Kidney epithelial cell (primary cell): ENCODE measurements around the gene CLTB. TPM values are rescaled to one million over a fixed set of nuclear protein-coding genes. Genes with fewer than 3 reads are reported as not detected.

Source experiments
- DNase-seq: peaks from one replicate; pipeline ENCODE4 v3.0.0-alpha.2; 2010; ENCODE audit warnings: low read depth
- H3K27me3 ChIP-seq: 2 replicates; pipeline ENCODE4 v1.6.0; 2011; ENCODE audit warnings: low read length; ENCODE audit not compliant: control insufficient read depth, insufficient read depth
- H3K36me3 ChIP-seq: 2 replicates; pipeline ENCODE4 v1.5.1; 2011; ENCODE audit warnings: low read length; ENCODE audit not compliant: control insufficient read depth, insufficient read depth
- H3K4me3 ChIP-seq: 2 replicates; pipeline ENCODE4 v1.5.1; 2011; ENCODE audit warnings: low read depth, mild to moderate bottlenecking, control low read depth, low read length
- total RNA-seq: library from RNA; depleted of rRNA; stranded (reverse); fragments of >200 nt; gene quantifications from 2 replicates; pipeline ENCODE4 v1.2.3, GENCODE V29; 2015
- TF ChIP-seq, protein P1 (sequence below): IDR thresholded peaks from 2 replicates; pipeline ENCODE4 v1.5.1; 2011; ENCODE audit warnings: mild to moderate bottlenecking, moderate library complexity, low read length, control low read depth, inconsistent platforms; ENCODE audit not compliant: insufficient read depth, poor library complexity, severe bottlenecking

Gene CLTB
- total RNA-seq, 1 donor from 2014 or later, result 172 TPM

DNA sequence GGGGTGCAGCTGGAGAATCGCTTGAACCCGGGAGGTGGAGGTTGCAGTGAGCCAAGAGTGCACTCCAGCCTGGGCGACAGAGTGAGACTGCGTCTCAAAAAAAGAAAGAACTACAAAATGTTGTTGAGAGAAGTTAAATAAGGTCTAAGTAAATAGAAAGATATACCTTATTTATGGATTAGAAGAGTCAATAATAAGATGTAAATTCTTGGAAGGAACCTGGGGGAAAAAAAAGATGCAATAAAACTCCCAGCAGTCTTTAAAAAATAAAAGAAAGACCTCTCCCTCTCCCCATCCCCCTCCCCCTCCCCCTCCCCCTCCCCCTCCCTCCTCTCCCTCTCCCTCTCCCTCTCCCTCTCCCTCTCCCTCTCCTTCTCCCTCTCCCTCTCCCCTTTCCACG is 16.4 kb upstream of the CLTB start:
- DNase-seq, result no peak
- Histone ChIP-seq H3K27me3 (no peaks in the 10 kb centered on the region), H3K36me3 (no peaks in the 10 kb centered on the region), H3K4me3 (no peak overlapping the region)
- TF ChIP-seq, protein P1, sequence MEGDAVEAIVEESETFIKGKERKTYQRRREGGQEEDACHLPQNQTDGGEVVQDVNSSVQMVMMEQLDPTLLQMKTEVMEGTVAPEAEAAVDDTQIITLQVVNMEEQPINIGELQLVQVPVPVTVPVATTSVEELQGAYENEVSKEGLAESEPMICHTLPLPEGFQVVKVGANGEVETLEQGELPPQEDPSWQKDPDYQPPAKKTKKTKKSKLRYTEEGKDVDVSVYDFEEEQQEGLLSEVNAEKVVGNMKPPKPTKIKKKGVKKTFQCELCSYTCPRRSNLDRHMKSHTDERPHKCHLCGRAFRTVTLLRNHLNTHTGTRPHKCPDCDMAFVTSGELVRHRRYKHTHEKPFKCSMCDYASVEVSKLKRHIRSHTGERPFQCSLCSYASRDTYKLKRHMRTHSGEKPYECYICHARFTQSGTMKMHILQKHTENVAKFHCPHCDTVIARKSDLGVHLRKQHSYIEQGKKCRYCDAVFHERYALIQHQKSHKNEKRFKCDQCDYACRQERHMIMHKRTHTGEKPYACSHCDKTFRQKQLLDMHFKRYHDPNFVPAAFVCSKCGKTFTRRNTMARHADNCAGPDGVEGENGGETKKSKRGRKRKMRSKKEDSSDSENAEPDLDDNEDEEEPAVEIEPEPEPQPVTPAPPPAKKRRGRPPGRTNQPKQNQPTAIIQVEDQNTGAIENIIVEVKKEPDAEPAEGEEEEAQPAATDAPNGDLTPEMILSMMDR, result no peak

DNA sequence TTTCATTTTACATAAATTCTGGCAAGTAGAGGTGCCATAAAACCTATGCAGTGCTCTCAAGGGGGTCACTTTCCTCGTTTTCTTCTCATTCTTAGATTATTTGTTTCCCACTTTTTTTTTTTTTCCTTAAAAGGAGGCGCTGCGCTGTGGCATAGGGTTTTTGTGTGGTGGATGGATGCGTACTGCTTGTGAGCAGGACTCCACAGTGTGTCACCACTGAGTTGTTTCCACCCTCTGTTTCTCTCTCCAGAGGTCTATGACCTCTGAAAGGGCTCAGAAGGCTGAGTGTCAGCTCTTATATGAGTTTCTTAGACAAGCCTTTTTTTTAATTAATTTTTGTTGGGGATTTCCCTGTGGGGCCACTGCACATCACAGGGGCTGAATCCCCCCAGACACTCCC is 13.6 kb upstream of the CLTB start:
- no peaks in the 10 kb centered on the region for H3K27me3 ChIP-seq
- no peaks in the 10 kb centered on the region for H3K36me3 ChIP-seq
- no peak overlapping the region for H3K4me3 ChIP-seq
- no peak for DNase-seq
- TF ChIP-seq, protein P1, result no peak

DNA sequence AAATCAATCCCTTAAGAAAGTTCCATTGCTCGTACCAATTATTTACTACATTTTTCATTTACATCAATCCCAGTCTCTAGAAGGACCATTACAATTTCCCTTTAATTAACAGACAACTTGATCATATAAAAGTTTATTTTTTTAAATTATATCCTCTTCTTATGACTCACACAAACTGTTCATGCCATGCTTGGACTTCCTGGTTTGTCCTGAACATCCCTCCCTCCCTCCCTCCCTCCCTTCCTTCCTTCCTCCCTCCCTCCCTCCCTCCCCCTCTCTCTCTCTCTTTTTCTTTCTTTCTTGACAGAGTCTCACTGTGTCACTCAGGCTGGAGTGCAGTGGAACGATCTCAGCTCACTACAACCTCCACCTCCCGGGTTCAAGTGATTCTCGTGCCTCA is 11.6 kb upstream of the CLTB start:
- Histone ChIP-seq H3K4me3 (no peak overlapping the region), H3K27me3 (no peaks in the 10 kb centered on the region), H3K36me3 (no peaks in the 10 kb centered on the region)
- TF ChIP-seq, protein P1, result no peak
- no peak for DNase-seq

DNA sequence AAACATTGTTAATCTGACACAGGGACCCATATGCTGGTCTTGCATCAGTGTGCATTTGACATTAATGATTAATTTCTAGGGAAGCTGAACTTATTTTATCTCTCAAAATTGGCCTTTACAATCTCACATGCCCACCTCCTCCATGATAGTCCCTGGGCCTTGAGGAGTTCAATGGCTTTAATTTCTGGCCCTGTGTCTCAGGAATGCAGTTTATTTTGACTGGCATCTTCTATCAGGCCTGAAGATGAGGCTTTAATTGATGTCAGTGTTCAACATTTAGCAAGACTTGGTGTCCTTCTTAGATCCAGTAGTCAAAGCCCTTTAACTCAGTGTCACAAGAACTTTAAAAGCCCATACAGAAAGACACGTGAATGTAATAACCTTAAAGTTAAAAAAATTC is 10.5 kb upstream of the CLTB start:
- no peak for DNase-seq
- H3K36me3 ChIP-seq, result no peaks in the 10 kb centered on the region
- H3K27me3 ChIP-seq, result no peaks in the 10 kb centered on the region
- TF ChIP-seq, protein P1, result no peak
- no peak overlapping the region for H3K4me3 ChIP-seq

DNA sequence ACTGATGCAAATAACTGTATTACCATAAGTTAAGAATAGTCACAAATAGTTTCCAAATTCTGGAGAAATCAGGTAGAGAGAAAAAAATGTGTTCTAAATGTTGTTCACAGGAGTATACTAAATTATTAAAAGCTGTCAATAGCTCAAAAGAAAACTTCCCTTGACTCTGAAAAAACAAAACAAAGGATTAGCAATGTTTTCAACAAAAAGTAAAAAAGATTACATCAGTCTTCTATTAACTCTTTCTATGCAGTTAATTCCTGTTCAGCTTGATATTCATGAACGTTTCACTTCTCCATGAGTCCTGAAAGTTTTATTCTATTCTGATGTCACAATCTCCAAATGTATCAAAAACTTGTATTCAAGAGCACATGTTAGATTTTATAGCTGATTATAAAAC is 9.5 kb upstream of the CLTB start:
- Histone ChIP-seq H3K4me3 (no peak overlapping the region), H3K27me3 (no peaks in the 10 kb centered on the region), H3K36me3 (no peaks in the 10 kb centered on the region)
- TF ChIP-seq, protein P1, result no peak
- no peak for DNase-seq

DNA sequence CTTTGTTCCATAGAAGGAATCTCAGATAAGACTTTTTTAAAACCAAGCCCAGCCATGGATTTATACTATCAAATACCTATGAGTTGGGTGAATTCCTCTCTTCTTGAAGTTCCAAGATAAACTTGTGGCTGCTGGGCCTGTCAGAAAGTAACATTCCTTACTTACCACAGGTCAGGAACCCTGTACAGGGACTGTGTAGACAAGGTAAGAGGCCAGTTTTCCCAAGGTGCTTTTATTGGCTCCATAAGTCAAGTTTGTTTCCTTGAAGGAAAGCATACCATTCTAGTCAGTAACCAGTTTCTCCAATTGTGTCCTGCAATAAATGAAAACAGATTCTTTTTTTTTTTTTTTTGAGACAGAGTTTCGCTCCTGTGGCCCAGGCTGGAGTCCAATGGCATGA is 8.8 kb upstream of the CLTB start:
- no peak overlapping the region for H3K4me3 ChIP-seq
- H3K36me3 ChIP-seq, result no peaks in the 10 kb centered on the region
- DNase-seq, result no peak
- TF ChIP-seq, protein P1, result no peak
- H3K27me3 ChIP-seq, result no peaks in the 10 kb centered on the region
